Thoracic aorta (tissue), 2 donors: ENCODE data around the gene CPNE8. TPM values are rescaled to one million over a fixed set of nuclear protein-coding genes. Genes with fewer than 3 reads are reported as not detected.

Experiments
- ATAC-seq: fragments of 150-250 bp; one replicate; pipeline ENCODE4 v1.8.0; 2017; ENCODE audit warnings: low read depth; ENCODE audit not compliant: insufficient number of reproducible peaks, low FRiP score
- DNase-seq: peaks from one replicate; pipeline ENCODE4 v3.0.0-alpha.2; 2020; ENCODE audit warnings: low spot score
- H3K27ac ChIP-seq, 2 donors: fragments of 200-600 bp; sonication (generic); 1 replicate in 1 of 2; 2 replicates in 1 of 2; pipeline ENCODE4 v1.5.1; 2016; ENCODE audit warnings: mild to moderate bottlenecking in 2 of 2, moderate library complexity in 2 of 2
- H3K27me3 ChIP-seq: fragments of 200-600 bp; sonication (generic); replicated peaks from 2 replicates; pipeline ENCODE4 v1.6.0; 2016; ENCODE audit warnings: mild to moderate bottlenecking; ENCODE audit not compliant: insufficient read depth
- H3K36me3 ChIP-seq: fragments of 200-600 bp; sonication (generic); one replicate; pipeline ENCODE4 v1.5.1; 2016
- H3K4me1 ChIP-seq, 2 donors: fragments of 200-600 bp; sonication (generic); 1 replicate in 1 of 2; 2 replicates in 1 of 2; pipeline versions ENCODE4 v1.5.1 to v1.6.0; 2016; ENCODE audit warnings: low read depth in 2 of 2, mild to moderate bottlenecking in 1 of 2; ENCODE audit not compliant: control insufficient read depth in 1 of 2
- H3K4me3 ChIP-seq: fragments of 200-600 bp; sonication (generic); 2 replicates; pipeline ENCODE4 v1.5.1; 2016; ENCODE audit warnings: mild to moderate bottlenecking
- H3K9me3 ChIP-seq: fragments of 200-600 bp; sonication (generic); 2 replicates; pipeline ENCODE4 v1.5.1; 2016
- total RNA-seq, 2 donors: library from RNA; depleted of rRNA; stranded (reverse); fragments of >200 nt; gene quantifications; one replicate each; pipeline versions ENCODE4 v1.1.0 to v1.2.3, GENCODE V29; 2016
- TF ChIP-seq, protein P1 (sequence below): fragments of 200-600 bp; sonication (generic); IDR thresholded peaks from one replicate; pipeline ENCODE4 v1.5.1; 2019; ENCODE audit warnings: antibody characterized with exemption

Gene CPNE8
- total RNA-seq, 2 donors from 2014 or later, result 14.1 to 42.4 TPM

DNA sequence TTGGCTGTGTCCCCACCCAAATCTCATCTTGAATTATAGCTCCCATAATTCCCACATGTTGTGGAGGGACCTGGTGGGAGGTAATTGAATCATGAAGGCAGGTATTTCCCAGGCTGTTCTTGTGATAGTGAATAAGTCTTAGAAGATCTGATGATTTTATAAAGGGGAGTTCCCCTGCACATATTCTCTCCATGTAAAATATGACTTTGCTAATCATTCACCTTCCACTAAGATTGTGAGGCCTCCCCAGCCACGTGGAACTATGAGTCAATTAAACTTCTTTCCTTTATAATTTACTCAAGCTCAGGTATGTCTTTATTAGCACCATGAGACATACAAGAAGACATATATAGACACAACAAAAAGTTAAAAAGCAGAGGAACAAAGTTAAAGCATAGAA is 120.0 kb downstream of the CPNE8 start:
- no peak overlapping the region for H3K27ac ChIP-seq
- peaks cover 20% of the 10 kb centered on the region for H3K9me3 ChIP-seq
- no peak overlapping the region for H3K4me3 ChIP-seq
- H3K4me1 ChIP-seq, result no peaks in the 10 kb centered on the region
- no peak for ATAC-seq
- no peak for DNase-seq
- H3K36me3 ChIP-seq, result no peaks in the 10 kb centered on the region
- H3K27me3 ChIP-seq, result no peaks in the 10 kb centered on the region
- TF ChIP-seq, protein P1, sequence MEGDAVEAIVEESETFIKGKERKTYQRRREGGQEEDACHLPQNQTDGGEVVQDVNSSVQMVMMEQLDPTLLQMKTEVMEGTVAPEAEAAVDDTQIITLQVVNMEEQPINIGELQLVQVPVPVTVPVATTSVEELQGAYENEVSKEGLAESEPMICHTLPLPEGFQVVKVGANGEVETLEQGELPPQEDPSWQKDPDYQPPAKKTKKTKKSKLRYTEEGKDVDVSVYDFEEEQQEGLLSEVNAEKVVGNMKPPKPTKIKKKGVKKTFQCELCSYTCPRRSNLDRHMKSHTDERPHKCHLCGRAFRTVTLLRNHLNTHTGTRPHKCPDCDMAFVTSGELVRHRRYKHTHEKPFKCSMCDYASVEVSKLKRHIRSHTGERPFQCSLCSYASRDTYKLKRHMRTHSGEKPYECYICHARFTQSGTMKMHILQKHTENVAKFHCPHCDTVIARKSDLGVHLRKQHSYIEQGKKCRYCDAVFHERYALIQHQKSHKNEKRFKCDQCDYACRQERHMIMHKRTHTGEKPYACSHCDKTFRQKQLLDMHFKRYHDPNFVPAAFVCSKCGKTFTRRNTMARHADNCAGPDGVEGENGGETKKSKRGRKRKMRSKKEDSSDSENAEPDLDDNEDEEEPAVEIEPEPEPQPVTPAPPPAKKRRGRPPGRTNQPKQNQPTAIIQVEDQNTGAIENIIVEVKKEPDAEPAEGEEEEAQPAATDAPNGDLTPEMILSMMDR, result no peak

DNA sequence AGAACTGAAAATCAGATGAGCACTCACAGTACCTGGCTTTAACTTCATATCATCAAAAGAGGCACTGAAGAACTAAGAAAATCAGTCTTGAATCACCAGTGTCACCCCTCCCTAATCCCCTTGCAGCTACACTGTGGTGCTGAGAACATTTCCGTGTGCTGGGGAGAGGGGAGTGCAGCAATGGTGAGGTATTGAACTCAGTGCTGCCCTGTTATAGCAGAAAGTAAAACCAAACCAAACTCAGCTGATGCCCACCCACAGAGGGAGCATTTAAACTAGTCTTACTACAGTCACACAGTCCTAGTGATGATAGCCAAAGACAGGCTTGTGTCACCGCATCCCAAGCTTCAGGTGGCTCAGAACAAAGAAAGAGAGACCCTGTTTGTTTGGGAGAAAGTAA is 122.1 kb downstream of the CPNE8 start:
- no peak overlapping the region for H3K4me3 ChIP-seq
- H3K36me3 ChIP-seq, result no peaks in the 10 kb centered on the region
- no peak for ATAC-seq
- H3K27ac ChIP-seq, result no peak overlapping the region
- peaks cover 7% of the 10 kb centered on the region for H3K9me3 ChIP-seq
- TF ChIP-seq, protein P1, result no peak
- no peaks in the 10 kb centered on the region for H3K4me1 ChIP-seq
- DNase-seq, result no peak
- H3K27me3 ChIP-seq, result no peaks in the 10 kb centered on the region

DNA sequence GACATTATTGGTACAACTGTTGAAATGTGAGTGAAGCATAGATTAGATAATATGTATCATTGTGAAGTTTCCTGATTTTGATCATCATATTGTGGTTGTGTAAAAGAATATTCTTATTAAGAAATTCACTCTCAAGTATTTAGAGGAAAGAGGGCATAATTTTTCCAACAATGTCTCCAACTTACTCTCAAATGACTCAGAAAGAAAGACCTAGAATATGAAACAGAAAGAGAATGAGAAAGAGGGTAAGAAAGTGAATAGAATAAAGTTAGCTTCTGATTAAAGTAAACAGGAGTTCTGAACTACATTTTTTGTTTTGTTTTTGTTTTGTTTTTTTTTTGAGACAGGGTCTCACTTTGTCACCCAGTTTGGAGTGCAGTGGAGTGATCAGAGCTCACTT is 123.0 kb downstream of the CPNE8 start:
- no peak for DNase-seq
- Histone ChIP-seq H3K27ac (no peak overlapping the region), H3K36me3 (no peaks in the 10 kb centered on the region), H3K9me3 (no peaks in the 10 kb centered on the region), H3K27me3 (no peaks in the 10 kb centered on the region), H3K4me1 (no peaks in the 10 kb centered on the region), H3K4me3 (no peak overlapping the region)
- no peak for ATAC-seq
- TF ChIP-seq, protein P1, result no peak

DNA sequence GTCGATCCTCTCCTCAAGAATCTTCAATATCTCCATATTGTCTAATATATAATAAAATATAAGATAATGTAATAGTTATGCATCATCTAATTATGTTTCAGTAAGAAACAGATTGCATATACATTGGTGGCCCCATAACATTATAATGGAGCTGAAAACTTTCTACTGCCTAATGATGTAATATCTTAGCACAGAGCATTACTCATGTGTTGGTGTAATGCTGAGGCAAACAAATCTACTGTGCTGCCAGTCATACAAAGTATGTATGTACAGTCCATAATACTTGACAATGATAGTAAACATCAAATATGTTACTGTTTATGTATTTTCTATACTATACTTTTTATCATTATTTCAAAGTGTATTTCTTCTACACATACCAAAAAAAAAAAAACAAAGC is 128.7 kb downstream of the CPNE8 start:
- no peak overlapping the region for H3K27ac ChIP-seq
- TF ChIP-seq, protein P1, result no peak
- H3K4me1 ChIP-seq, result no peaks in the 10 kb centered on the region
- no peaks in the 10 kb centered on the region for H3K36me3 ChIP-seq
- DNase-seq, result no peak
- H3K4me3 ChIP-seq, result no peak overlapping the region
- H3K27me3 ChIP-seq, result no peaks in the 10 kb centered on the region
- no peaks in the 10 kb centered on the region for H3K9me3 ChIP-seq
- no peak for ATAC-seq

DNA sequence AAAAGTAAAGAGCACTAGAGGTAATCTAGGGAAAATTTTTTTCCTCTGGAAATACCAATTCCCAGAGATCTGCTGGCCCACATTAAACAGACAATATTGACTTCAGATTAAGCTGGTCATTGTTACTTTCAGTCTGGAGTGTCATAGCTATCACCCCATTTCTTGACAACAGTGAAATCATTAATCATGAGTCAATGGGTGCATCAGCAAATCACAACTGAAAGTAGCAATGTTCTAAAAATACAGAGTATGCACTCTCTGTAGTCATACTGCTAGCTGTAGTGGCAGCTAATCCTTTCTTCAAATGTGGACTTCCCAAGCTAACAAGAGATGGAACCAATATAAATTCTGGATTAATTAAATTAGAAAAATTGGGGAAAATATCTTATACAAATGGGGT is 129.9 kb downstream of the CPNE8 start:
- Histone ChIP-seq H3K27me3 (no peaks in the 10 kb centered on the region), H3K4me1 (no peaks in the 10 kb centered on the region), H3K36me3 (no peaks in the 10 kb centered on the region), H3K27ac (no peak overlapping the region), H3K9me3 (no peaks in the 10 kb centered on the region), H3K4me3 (no peak overlapping the region)
- TF ChIP-seq, protein P1, result no peak
- DNase-seq, result no peak
- no peak for ATAC-seq
